Trophoblast cell (in vitro differentiated cells and primary cell): ENCODE results near the gene GET4.
A peak's percentile ranks its signal among the peaks of the same experiment; 100 is the strongest.
"Not testable (repeated sequence)": the region's sequence is repeated elsewhere in the genome, so short reads cannot be mapped to it uniquely, and the experiment has no call there.

Experiments used
- DNase-seq, 2 donors: peaks; one replicate each; pipeline ENCODE4 v3.0.0-alpha.2; 2016
- H2AFZ ChIP-seq: 2 replicates; pipeline ENCODE4 v1.6.1; 2013; ENCODE audit warnings: low read length, moderate library complexity, mild to moderate bottlenecking; ENCODE audit not compliant: insufficient read depth, poor library complexity
- H2AK5ac ChIP-seq: 2 replicates; pipeline ENCODE4 v1.6.1; 2013; ENCODE audit warnings: mild to moderate bottlenecking, low read length
- H2BK120ac ChIP-seq: 2 replicates; pipeline ENCODE4 v1.6.1; 2013; ENCODE audit warnings: low read length, mild to moderate bottlenecking, moderate library complexity; ENCODE audit not compliant: insufficient read depth, poor library complexity
- H2BK12ac ChIP-seq: 2 replicates; pipeline ENCODE4 v1.6.1; 2013; ENCODE audit warnings: mild to moderate bottlenecking, low read length, moderate library complexity
- H2BK5ac ChIP-seq: 2 replicates; pipeline ENCODE4 v1.6.1; 2013; ENCODE audit warnings: low read length, low read depth, moderate library complexity, mild to moderate bottlenecking; ENCODE audit not compliant: poor library complexity
- H3K14ac ChIP-seq: 2 replicates; pipeline ENCODE4 v1.6.1; 2013; ENCODE audit warnings: mild to moderate bottlenecking, low read length
- H3K18ac ChIP-seq: 2 replicates; pipeline ENCODE4 v1.6.1; 2013; ENCODE audit warnings: mild to moderate bottlenecking, low read length
- H3K23ac ChIP-seq: 2 replicates; pipeline ENCODE4 v1.6.1; 2013; ENCODE audit warnings: low read length
- H3K27ac ChIP-seq: 2 replicates; pipeline ENCODE4 v1.5.1; 2013; ENCODE audit warnings: low read depth, mild to moderate bottlenecking, inconsistent platforms, low read length, moderate library complexity
- H3K27me3 ChIP-seq: 2 replicates; pipeline ENCODE4 v1.6.1; 2013; ENCODE audit warnings: inconsistent platforms, mild to moderate bottlenecking, low read length, moderate library complexity; ENCODE audit not compliant: insufficient read depth
- H3K36me3 ChIP-seq, 2 experiments: 1 replicate in 1 of 2; 2 replicates in 1 of 2; pipeline ENCODE4 v1.6.1; 2013; ENCODE audit warnings: low read length in 2 of 2, mild to moderate bottlenecking in 2 of 2, moderate library complexity in 1 of 2; ENCODE audit not compliant: insufficient read depth in 2 of 2, control insufficient read depth in 1 of 2
- H3K4ac ChIP-seq: 2 replicates; pipeline ENCODE4 v1.6.1; 2013; ENCODE audit warnings: low read depth, mild to moderate bottlenecking, low read length, moderate library complexity
- H3K4me1 ChIP-seq, 2 experiments: 1 replicate in 1 of 2; 2 replicates in 1 of 2; pipeline ENCODE4 v1.6.1; 2013; ENCODE audit warnings: low read length in 2 of 2, mild to moderate bottlenecking in 2 of 2, moderate library complexity in 1 of 2; ENCODE audit not compliant: insufficient read depth in 2 of 2, control insufficient read depth in 1 of 2
- H3K4me2 ChIP-seq: 2 replicates; pipeline ENCODE4 v1.6.1; 2013; ENCODE audit warnings: inconsistent platforms, mild to moderate bottlenecking, low read length, moderate library complexity
- H3K4me3 ChIP-seq: 2 replicates; pipeline ENCODE4 v1.5.1; 2013; ENCODE audit warnings: mild to moderate bottlenecking, low read depth, low read length, inconsistent platforms
- H3K79me1 ChIP-seq: one replicate; pipeline ENCODE4 v1.6.1; 2013; ENCODE audit warnings: low read length
- H3K79me2 ChIP-seq: 2 replicates; pipeline ENCODE4 v1.6.1; 2013; ENCODE audit warnings: low read length, mild to moderate bottlenecking; ENCODE audit not compliant: control insufficient read depth, insufficient read depth, poor library complexity
- H3K9ac ChIP-seq: 2 replicates; pipeline ENCODE4 v1.6.1; 2013; ENCODE audit warnings: mild to moderate bottlenecking, low read length
- H3K9me3 ChIP-seq: 2 replicates; pipeline ENCODE4 v1.6.1; 2013; ENCODE audit warnings: low read depth, mild to moderate bottlenecking, control low read depth, inconsistent platforms, low read length; ENCODE audit not compliant: insufficient read depth
- H4K12ac ChIP-seq: 2 replicates; pipeline ENCODE4 v1.6.1; 2013; ENCODE audit warnings: low read depth, mild to moderate bottlenecking, low read length, moderate library complexity
- H4K8ac ChIP-seq: 2 replicates; pipeline ENCODE4 v1.6.1; 2013; ENCODE audit warnings: low read depth, mild to moderate bottlenecking, low read length, moderate library complexity
- H4K91ac ChIP-seq: one replicate; pipeline ENCODE4 v1.6.1; 2013; ENCODE audit warnings: low read depth, mild to moderate bottlenecking, low read length, moderate library complexity
- WGBS: extraction: QIAGEN DNeasy Blood & Tissue Kit; methylation state at CpG from one replicate; pipeline ENCODE4 v1.1.7; 2013; ENCODE audit warnings: missing lambda C conversion rate; ENCODE audit not compliant: insufficient read length, insufficient coverage; ENCODE audit errors: extremely low coverage; 5-methylcytosine and 5-hydroxymethylcytosine counted together

Gene GET4

GRCh38 chr7:846958-847650 lies 29.2 kb upstream of the GET4 start:
- WGBS: no CpG with 5 or more reads among the region's 37 CpGs
- not testable (repeated sequence) for H3K79me1 ChIP-seq

DNA sequence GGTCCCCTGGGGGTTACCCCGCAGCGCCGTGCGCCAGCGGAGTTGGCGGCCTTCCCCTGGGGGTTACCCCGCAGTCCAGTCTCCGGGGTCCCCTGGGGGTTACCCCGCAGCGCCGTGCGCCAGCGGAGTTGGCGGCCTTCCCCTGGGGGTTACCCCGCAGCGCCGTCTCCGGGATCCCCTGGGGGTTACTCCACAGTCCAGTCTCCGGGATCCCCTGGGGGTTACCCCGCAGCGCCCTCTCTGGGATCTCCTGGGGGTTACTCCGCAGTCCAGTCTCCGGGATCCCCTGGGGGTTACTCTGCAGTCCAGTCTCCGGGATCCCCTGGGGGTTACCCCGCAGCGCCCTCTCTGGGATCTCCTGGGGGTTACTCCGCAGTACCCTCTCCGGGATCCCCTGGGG lies 28.6 kb upstream of the GET4 start:
- H2AFZ ChIP-seq, H4K91ac ChIP-seq, H3K14ac ChIP-seq, H3K27ac ChIP-seq, H3K79me2 ChIP-seq, H3K27me3 ChIP-seq, H2BK12ac ChIP-seq, H3K4ac ChIP-seq, H2BK5ac ChIP-seq, H3K4me2 ChIP-seq, H3K23ac ChIP-seq, H3K79me1 ChIP-seq, H4K8ac ChIP-seq, H3K18ac ChIP-seq, H4K12ac ChIP-seq, H3K9me3 ChIP-seq, DNase-seq, H2BK120ac ChIP-seq, H3K4me1 ChIP-seq, H2AK5ac ChIP-seq, H3K9ac ChIP-seq, H3K4me3 ChIP-seq: not testable (repeated sequence)
- no CpG with 5 or more reads among the region's 28 CpGs for WGBS
- H3K36me3 ChIP-seq: peaks cover 44 to 45% of the 10 kb centered on the region in 2 experiments

More at GRCh38 chr7:846958-847650, 29.2 kb upstream of the GET4 start:
- H2BK5ac ChIP-seq, H3K9me3 ChIP-seq, H3K27ac ChIP-seq, H4K91ac ChIP-seq, DNase-seq, H3K79me2 ChIP-seq, H4K12ac ChIP-seq, H3K4me1 ChIP-seq, H3K18ac ChIP-seq, H2AK5ac ChIP-seq, H3K23ac ChIP-seq, H2BK120ac ChIP-seq, H3K4ac ChIP-seq, H2BK12ac ChIP-seq, H2AFZ ChIP-seq, H3K14ac ChIP-seq, H3K27me3 ChIP-seq, H3K4me3 ChIP-seq, H3K9ac ChIP-seq, H3K4me2 ChIP-seq, H4K8ac ChIP-seq: not testable (repeated sequence)
- H3K36me3 ChIP-seq: peaks cover 45 to 46% of the 10 kb centered on the region in 2 experiments

- peak in 1 of 2 donors; percentile 7 for DNase-seq
- H4K8ac ChIP-seq: no peak overlapping the region
- peaks cover 48 to 49% of the 10 kb centered on the region in 2 experiments for H3K36me3 ChIP-seq
- H2BK5ac ChIP-seq: no peak overlapping the region
- no peak overlapping the region for H2BK120ac ChIP-seq
- H3K27ac ChIP-seq: no peak overlapping the region
- H3K79me1 ChIP-seq: no peaks in the 10 kb centered on the region
- H3K79me2 ChIP-seq: no peaks in the 10 kb centered on the region
- H4K12ac ChIP-seq: no peak overlapping the region
- no peak overlapping the region for H2AK5ac ChIP-seq
- no CpG with 5 or more reads among the region's 14 CpGs for WGBS
- no peak overlapping the region for H2AFZ ChIP-seq
- H3K4me2 ChIP-seq: no peak overlapping the region
- H3K4me1 ChIP-seq: no peaks in the 10 kb centered on the region
- no peak overlapping the region for H3K23ac ChIP-seq
- no peak overlapping the region for H3K18ac ChIP-seq
- H3K27me3 ChIP-seq: no peaks in the 10 kb centered on the region
- no peak overlapping the region for H3K14ac ChIP-seq
- no peak overlapping the region for H3K4me3 ChIP-seq
- H3K9ac ChIP-seq: no peak overlapping the region
- H3K9me3 ChIP-seq: peaks cover 5% of the 10 kb centered on the region
- H4K91ac ChIP-seq: no peak overlapping the region
- H3K4ac ChIP-seq: no peak overlapping the region
- no peak overlapping the region for H2BK12ac ChIP-seq
These were observed 27.2 kb upstream of the GET4 start for GRCh38 chr7:849145-849544.

GRCh38 chr7:849781-850180 lies 26.6 kb upstream of the GET4 start:
- no CpG with 5 or more reads among the region's 19 CpGs for WGBS
- Histone ChIP-seq H3K4ac (no peak overlapping the region), H2BK5ac (no peak overlapping the region), H3K79me1 (no peaks in the 10 kb centered on the region), H2BK120ac (no peak overlapping the region), H3K9ac (no peak overlapping the region), H4K91ac (no peak overlapping the region), H2BK12ac (no peak overlapping the region), H3K27ac (no peak overlapping the region), H3K27me3 (no peaks in the 10 kb centered on the region), H3K79me2 (no peaks in the 10 kb centered on the region), H2AFZ (no peak overlapping the region), H3K36me3 (peaks cover 45 to 46% of the 10 kb centered on the region in 2 experiments), H4K12ac (peak overlapping the region; percentile 2), H3K4me3 (no peak overlapping the region), H3K14ac (no peak overlapping the region), H3K18ac (no peak overlapping the region), H3K4me2 (no peak overlapping the region), H2AK5ac (no peak overlapping the region), H3K23ac (no peak overlapping the region), H3K4me1 (no peaks in the 10 kb centered on the region), H4K8ac (no peak overlapping the region), H3K9me3 (peaks cover 8% of the 10 kb centered on the region)
- DNase-seq: no peak
